Measurements from ENCODE around the gene SLC25A1. TPM values are rescaled to one million over a fixed set of nuclear protein-coding genes. Genes with fewer than 3 reads are reported as not detected.

SLC25A1 gene
- total RNA-seq, 4 donors from 2014 or later: 49.2 to 68.0 (median 57.3) TPM

- no peak for DNase-seq
- Histone ChIP-seq H3K9me3 (no peaks in the 10 kb centered on the region), H3K4me3 (no peak overlapping the region), H3K4me1 (no peaks in the 10 kb centered on the region), H3K36me3 (peaks cover 0 to 24% (median 0%) of the 10 kb centered on the region in 3 donors), H3K27ac (no peak overlapping the region), H3K27me3 (no peaks in the 10 kb centered on the region)
- intact Hi-C loops (cut with DNase I): no loop called here
- whole genome bisulfite sequencing, 2 donors: 77 to 80% methylated on average over 11 of the region's 11 CpGs
- TF ChIP-seq CTCF (IDR thresholded peaks at IDR 0.05) (no peak), POLR2A (IDR thresholded peaks at IDR 0.05) (no peak)
These were observed 18.5 kb upstream of the SLC25A1 start for GRCh38 chr22:19196841-19197612.

GRCh38 chr22:19195796-19196731 is 17.5 kb upstream of the SLC25A1 start:
- H3K4me3 ChIP-seq: no peak overlapping the region
- TF ChIP-seq CTCF (IDR thresholded peaks at IDR 0.05) (no peak), POLR2A (IDR thresholded peaks at IDR 0.05) (no peak)
- no peaks in the 10 kb centered on the region for H3K4me1 ChIP-seq
- DNase-seq: no peak
- no peaks in the 10 kb centered on the region for H3K9me3 ChIP-seq
- WGBS, 2 donors: 69 to 83% methylated on average over 10 to 20 of the region's 23 CpGs
- intact Hi-C loops (cut with DNase I): no loop called here
- no peaks in the 10 kb centered on the region for H3K27me3 ChIP-seq
- no peak overlapping the region for H3K27ac ChIP-seq
- peaks cover 0 to 24% (median 0%) of the 10 kb centered on the region in 3 donors for H3K36me3 ChIP-seq

GRCh38 chr22:19194766-19195536 is 16.4 kb upstream of the SLC25A1 start:
- TF ChIP-seq CTCF (IDR thresholded peaks at IDR 0.05) (no peak), POLR2A (IDR thresholded peaks at IDR 0.05) (no peak)
- no peak for DNase-seq
- no peak overlapping the region for H3K27ac ChIP-seq
- H3K9me3 ChIP-seq: no peaks in the 10 kb centered on the region
- H3K36me3 ChIP-seq: peaks cover 0 to 24% (median 0%) of the 10 kb centered on the region in 3 donors
- no peaks in the 10 kb centered on the region for H3K4me1 ChIP-seq
- H3K4me3 ChIP-seq: no peak overlapping the region
- WGBS, 2 donors: 84 to 95% methylated on average over 7 to 13 of the region's 16 CpGs
- intact Hi-C loops (cut with DNase I): no loop called here
- H3K27me3 ChIP-seq: no peaks in the 10 kb centered on the region

GRCh38 chr22:19193879-19194278 is 15.3 kb upstream of the SLC25A1 start:
- WGBS, 2 donors: 86 to 93% methylated on average over 2 to 5 of the region's 6 CpGs
- intact Hi-C loops (cut with DNase I): no loop called here
- no peak for DNase-seq
- Histone ChIP-seq H3K9me3 (no peaks in the 10 kb centered on the region), H3K4me3 (no peak overlapping the region), H3K27me3 (no peaks in the 10 kb centered on the region), H3K27ac (no peak overlapping the region), H3K4me1 (no peaks in the 10 kb centered on the region), H3K36me3 (peaks cover 0 to 24% (median 0%) of the 10 kb centered on the region in 3 donors)
- TF ChIP-seq CTCF (IDR thresholded peaks at IDR 0.05): no peak
- no peak for TF ChIP-seq POLR2A (IDR thresholded peaks at IDR 0.05)
